Endothelial cell of umbilical vein (primary cell): Measurements from ENCODE around the gene LGALSL. TPM values are rescaled to one million over a fixed set of nuclear protein-coding genes. Genes with fewer than 3 reads are reported as not detected.
A peak's percentile ranks its signal among the peaks of the same experiment; 100 is the strongest.

Source experiments
- BruUV-seq: library from RNA; stranded (reverse); fragments of 400-500 nt; replicated peaks from 2 replicates; lab custom pipeline; 2021; lab: Mats Ljungman, UMichigan
- CTCF ChIA-PET: fragments of 300-600, 350-600 bp; sonication (Branson Sonifier 250); formaldehyde crosslinking; loops from one replicate; lab custom pipeline; 2021; ENCODE audit warnings: antibody characterized with exemption, inconsistent platforms; lab: Charles Lee
- POLR2A ChIA-PET: fragments of 300-600, 350-600 bp; sonication (Branson Sonifier 250); formaldehyde crosslinking; loops from one replicate; lab custom pipeline; 2021; ENCODE audit warnings: antibody characterized with exemption, inconsistent platforms; lab: Charles Lee
- DNase-seq: peaks from one replicate; pipeline ENCODE4 v3.0.0-alpha.2; 2011; ENCODE audit warnings: low read depth, low spot score
- FAIRE-seq: peaks from 2 replicates; lab custom pipeline; 2011; peaks lifted over from hg19 to GRCh38; lab: Jason Lieb, UNC
- H2AFZ ChIP-seq: 2 replicates; pipeline ENCODE4 v1.6.0; 2012; ENCODE audit warnings: low read depth, low read length, control low read depth, inconsistent platforms
- H3K27ac ChIP-seq: 2 replicates; pipeline ENCODE4 v1.5.1; 2011; ENCODE audit warnings: low read depth, mild to moderate bottlenecking, control low read depth, low read length, moderate library complexity; ENCODE audit not compliant: insufficient read depth
- H3K27me3 ChIP-seq, 2 experiments: 2 replicates each; pipeline versions ENCODE4 v1.6.0 to v1.6.1; 2011; ENCODE audit warnings: low read length in 2 of 2, mixed read lengths in 1 of 2; ENCODE audit not compliant: control insufficient read depth in 2 of 2, insufficient read depth in 2 of 2
- H3K36me3 ChIP-seq, 2 experiments: 2 replicates in 1 of 2; 3 replicates in 1 of 2; pipeline ENCODE4 v1.5.1; 2011; ENCODE audit warnings: low read length in 2 of 2, mild to moderate bottlenecking in 1 of 2, moderate library complexity in 1 of 2; ENCODE audit not compliant: control insufficient read depth in 2 of 2, insufficient read depth in 2 of 2; ENCODE audit errors: extremely low read depth in 1 of 2
- H3K4me1 ChIP-seq: 3 replicates; pipeline ENCODE4 v1.5.1; 2011; ENCODE audit warnings: mild to moderate bottlenecking, low read length; ENCODE audit not compliant: control insufficient read depth, insufficient read depth; ENCODE audit errors: extremely low read depth
- H3K4me2 ChIP-seq: 2 replicates; pipeline ENCODE4 v1.6.1; 2011; ENCODE audit warnings: low read length, control low read depth, mixed read lengths; ENCODE audit not compliant: insufficient read depth
- H3K4me3 ChIP-seq, 3 experiments: fragments of 200-600 bp in 1 of 3; sonication (generic), shearing (Covaris generic) in 1 of 3; replicated peaks in 1 of 3; 2 replicates each; pipeline ENCODE4 v1.5.1; 2011 to 2016; ENCODE audit warnings: control low read depth in 3 of 3, low read length in 3 of 3, mild to moderate bottlenecking in 2 of 3, inconsistent platforms in 1 of 3, low read depth in 1 of 3, moderate library complexity in 1 of 3; ENCODE audit not compliant: insufficient read depth in 1 of 3
- H3K79me2 ChIP-seq: 2 replicates; pipeline ENCODE4 v1.6.0; 2012; ENCODE audit warnings: low read length, inconsistent platforms; ENCODE audit not compliant: control insufficient read depth, insufficient read depth
- H3K9ac ChIP-seq: replicated peaks from 2 replicates; pipeline ENCODE3; 2011; ENCODE audit warnings: low read length, control low read depth; ENCODE audit not compliant: insufficient read depth; ENCODE audit errors: extremely low read depth
- H3K9me1 ChIP-seq: replicated peaks from 3 replicates; pipeline ENCODE4 v1.6.0; 2011; ENCODE audit warnings: mild to moderate bottlenecking, low read length; ENCODE audit not compliant: control insufficient read depth, insufficient read depth; ENCODE audit errors: extremely low read depth
- H3K9me3 ChIP-seq: replicated peaks from 2 replicates; pipeline ENCODE4 v1.5.1; 2012; ENCODE audit warnings: low read length, inconsistent platforms; ENCODE audit not compliant: control insufficient read depth, insufficient read depth
- H4K20me1 ChIP-seq: replicated peaks from 2 replicates; pipeline ENCODE3; 2011; ENCODE audit warnings: mild to moderate bottlenecking, low read length; ENCODE audit not compliant: control insufficient read depth, insufficient read depth; ENCODE audit errors: extremely low read depth
- EZH2 ChIP-seq: IDR thresholded peaks from 2 replicates; pipeline ENCODE4 v1.6.1; 2012; ENCODE audit warnings: borderline replicate concordance, low read depth, mild to moderate bottlenecking, moderate library complexity, low read length, inconsistent platforms; ENCODE audit not compliant: severe bottlenecking
- FOS ChIP-seq: IDR thresholded peaks from 2 replicates; pipeline ENCODE4 v1.6.1; 2011; ENCODE audit warnings: mild to moderate bottlenecking, low read length, moderate library complexity, borderline replicate concordance; ENCODE audit not compliant: insufficient read depth
- GATA2 ChIP-seq: IDR thresholded peaks from 2 replicates; pipeline ENCODE4 v1.7.0; 2011; ENCODE audit warnings: low read depth, mild to moderate bottlenecking, moderate library complexity, mixed read lengths, low read length; ENCODE audit not compliant: insufficient read length, insufficient read depth
- JUN ChIP-seq: IDR thresholded peaks from 2 replicates; pipeline ENCODE4 v1.6.1; 2011; ENCODE audit warnings: borderline replicate concordance, low read depth; ENCODE audit not compliant: insufficient read length, insufficient read depth
- MAX ChIP-seq: IDR thresholded peaks from 2 replicates; pipeline ENCODE4 v1.6.1; 2011; ENCODE audit not compliant: insufficient read depth, insufficient read length
- MYC ChIP-seq: IDR thresholded peaks from one replicate; pipeline ENCODE4 v1.6.1; 2011; ENCODE audit warnings: mild to moderate bottlenecking, low read depth, low read length
- POLR2A ChIP-seq: IDR thresholded peaks from 2 replicates; pipeline ENCODE4 v1.6.1; 2012; ENCODE audit warnings: low read depth, mild to moderate bottlenecking, control low read depth, low read length
- POLR2AphosphoS5 ChIP-seq: IDR thresholded peaks from 2 replicates; pipeline ENCODE4 v1.6.1; 2012; ENCODE audit warnings: low read depth, mild to moderate bottlenecking, control low read depth, low read length, moderate library complexity; ENCODE audit not compliant: insufficient read depth
- dilution Hi-C: fragments of 300-500 bp; cut with MboI; formaldehyde crosslinking; loops from one replicate; pipeline ENCODE4 v1.15.0; 2019; ENCODE audit warnings: low sequenced_read_pairs; ENCODE audit not compliant: extremely low pct_ligation_motif_present
- intact Hi-C: fragments of 100-400 bp; cut with micrococcal nuclease; formaldehyde crosslinking; loops from one replicate; pipeline ENCODE4 v1.10.0; 2022
- polyA plus RNA-seq, 4 experiments: library from polyadenylated mRNA; depleted of rRNA in 3 of 4; stranded (reverse) in 3 of 4; unstranded in 1 of 4; fragments of >200 nt; gene quantifications; 2 replicates each; pipeline versions ENCODE4 v1.2.1 to v1.2.3, GENCODE V29; 2011 to 2012; ENCODE audit warnings: missing spikeins in 1 of 4
- total RNA-seq: library from RNA; stranded (reverse); gene quantifications from 2 replicates; pipeline ENCODE4 v1.2.3, GENCODE V29; 2021
- TF ChIP-seq, protein P1 (sequence below), 2 donors: IDR thresholded peaks; 1 replicate in 1 of 2; 2 replicates in 1 of 2; pipeline ENCODE4 v1.5.1; 2011; ENCODE audit warnings: low read length in 2 of 2, mild to moderate bottlenecking in 2 of 2, moderate library complexity in 2 of 2, control low read depth in 1 of 2, inconsistent platforms in 1 of 2, low read depth in 1 of 2; ENCODE audit not compliant: insufficient read depth in 1 of 2; ENCODE audit errors: extremely low read depth in 1 of 2

The LGALSL gene
- total and polyA plus RNA-seq, 2 donors (not counting 3 experiments of a cell fraction or from before 2014, with no cell fraction given) = 2.3 to 2.6 TPM

GRCh38 chr2:64485961-64486360, 32.0 kb downstream of the LGALSL start:
- TF ChIP-seq EZH2 = peak; percentile 19
- TF ChIP-seq MYC = no peak
- Histone ChIP-seq H3K36me3 (no peaks in the 10 kb centered on the region), H3K27ac (no peak overlapping the region), H3K9me3 (no peaks in the 10 kb centered on the region), H3K4me2 (no peak overlapping the region), H3K27me3 (peaks cover 11 to 19% of the 10 kb centered on the region in 2 experiments), H3K4me1 (peaks cover 20% of the 10 kb centered on the region), H2AFZ (no peak overlapping the region), H3K4me3 (no peak overlapping the region), H3K9ac (no peak overlapping the region), H3K9me1 (no peaks in the 10 kb centered on the region), H3K79me2 (no peaks in the 10 kb centered on the region), H4K20me1 (no peaks in the 10 kb centered on the region)
- ChIA-PET CTCF (interaction anchor here (0.7 to 3.1 kb wide), 9 partner anchors 9 to 436 kb away, joined by 3 to 23 read pairs (median 4); no protein-coding TSS in a partner anchor), POLR2A (no interaction called here)
- no TSS peak for BruUV-seq
- dilution Hi-C loops = no loop called here
- DNase-seq (no peak), FAIRE-seq (no peak)
- intact Hi-C loops = no loop called here

DNA sequence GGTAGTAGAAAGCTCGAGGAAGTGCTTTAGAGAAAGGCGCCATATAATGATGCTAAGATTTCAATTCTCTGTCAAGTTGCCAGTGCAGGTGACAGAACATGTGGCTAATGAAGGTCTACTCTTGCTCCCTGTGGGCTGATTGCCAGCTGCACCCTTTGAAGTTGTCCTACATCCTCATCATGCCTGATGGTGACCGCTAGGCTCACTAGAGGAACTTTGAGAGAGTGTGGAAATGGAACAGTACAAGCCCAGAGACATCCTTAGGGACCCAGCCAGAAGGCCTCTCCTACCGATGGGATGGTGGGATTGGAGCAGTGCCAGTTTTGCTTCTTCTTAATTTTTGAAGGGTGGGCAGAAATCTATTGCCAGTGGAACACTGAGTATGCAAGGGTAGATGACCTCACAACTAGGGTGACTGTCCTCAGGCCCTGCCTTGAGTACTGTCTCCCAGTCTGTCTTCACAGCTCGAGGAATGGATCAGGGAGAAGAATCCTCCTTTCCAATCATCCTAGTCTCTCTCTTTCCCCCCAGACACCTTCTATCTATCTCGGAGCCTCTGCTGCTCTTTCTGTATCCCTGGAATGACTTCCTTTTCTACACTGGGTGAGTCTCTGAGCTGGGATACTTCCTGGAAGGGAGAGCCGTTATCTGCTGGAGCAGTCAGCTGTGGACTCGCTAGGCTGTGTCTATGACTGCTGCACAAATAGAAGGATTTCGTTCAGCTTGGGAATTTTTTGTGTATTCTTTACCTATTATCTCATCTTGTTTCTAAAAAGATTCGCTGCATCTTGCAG, 33.5 kb downstream of the LGALSL start:
- BruUV-seq = no TSS peak
- CTCF ChIA-PET = interaction anchor here (0.6 to 4.0 kb wide), 48 partner anchors 8 to 438 kb away, joined by 3 to 185 read pairs (median 6); partner anchors contain the start of genes AFTPH and LGALSL
- no peak overlapping the region for H3K27ac ChIP-seq
- H3K9me1 ChIP-seq = no peaks in the 10 kb centered on the region
- no peak overlapping the region for H3K4me3 ChIP-seq
- peaks cover 10 to 19% of the 10 kb centered on the region in 2 experiments for H3K27me3 ChIP-seq
- no peak for DNase-seq
- intact Hi-C loops (loop anchor here (1.0 kb wide), 4 partner anchors 33 to 438 kb away; partner anchors contain the start of genes LGALSL and PELI1), dilution Hi-C loops (no loop called here)
- no peaks in the 10 kb centered on the region for H3K9me3 ChIP-seq
- H3K4me2 ChIP-seq = no peak overlapping the region
- TF ChIP-seq MAX (no peak), JUN (no peak), GATA2 (no peak), FOS (no peak), POLR2A (no peak), MYC (no peak), POLR2AphosphoS5 (no peak), EZH2 (no peak)
- TF ChIP-seq, protein P1, sequence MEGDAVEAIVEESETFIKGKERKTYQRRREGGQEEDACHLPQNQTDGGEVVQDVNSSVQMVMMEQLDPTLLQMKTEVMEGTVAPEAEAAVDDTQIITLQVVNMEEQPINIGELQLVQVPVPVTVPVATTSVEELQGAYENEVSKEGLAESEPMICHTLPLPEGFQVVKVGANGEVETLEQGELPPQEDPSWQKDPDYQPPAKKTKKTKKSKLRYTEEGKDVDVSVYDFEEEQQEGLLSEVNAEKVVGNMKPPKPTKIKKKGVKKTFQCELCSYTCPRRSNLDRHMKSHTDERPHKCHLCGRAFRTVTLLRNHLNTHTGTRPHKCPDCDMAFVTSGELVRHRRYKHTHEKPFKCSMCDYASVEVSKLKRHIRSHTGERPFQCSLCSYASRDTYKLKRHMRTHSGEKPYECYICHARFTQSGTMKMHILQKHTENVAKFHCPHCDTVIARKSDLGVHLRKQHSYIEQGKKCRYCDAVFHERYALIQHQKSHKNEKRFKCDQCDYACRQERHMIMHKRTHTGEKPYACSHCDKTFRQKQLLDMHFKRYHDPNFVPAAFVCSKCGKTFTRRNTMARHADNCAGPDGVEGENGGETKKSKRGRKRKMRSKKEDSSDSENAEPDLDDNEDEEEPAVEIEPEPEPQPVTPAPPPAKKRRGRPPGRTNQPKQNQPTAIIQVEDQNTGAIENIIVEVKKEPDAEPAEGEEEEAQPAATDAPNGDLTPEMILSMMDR (IDR thresholded peaks at IDR 0.05; ENCODE audit: extremely low read depth in 1 of 2, insufficient read depth in 1 of 2, low read depth in 1 of 2, low read length in 2 of 2) = no peak
- no peaks in the 10 kb centered on the region for H3K36me3 ChIP-seq
- H2AFZ ChIP-seq = no peak overlapping the region
- POLR2A ChIA-PET = interaction anchor here (1.2 kb wide), 1 partner anchor 157 kb away, joined by 3 read pairs; no protein-coding TSS in a partner anchor
- FAIRE-seq = no peak
- peaks cover 28% of the 10 kb centered on the region for H3K4me1 ChIP-seq
- no peaks in the 10 kb centered on the region for H3K79me2 ChIP-seq
- no peak overlapping the region for H3K9ac ChIP-seq
- H4K20me1 ChIP-seq = no peaks in the 10 kb centered on the region
